ENCODE results near the gene DYNC2H1.
"Not testable (repeated sequence)": the region's sequence is repeated elsewhere in the genome, so short reads cannot be mapped to it uniquely, and the experiment has no call there.

DYNC2H1 gene

GRCh38 chr11:103358251-103358650 lies 249.0 kb downstream of the DYNC2H1 start:
- DNase-seq (ENCODE audit: low read depth in 2 of 3, low spot score in 2 of 3): no peak

- DNase-seq (ENCODE audit: low read depth in 2 of 3, low spot score in 2 of 3): no peak
Observed at GRCh38 chr11:103359216-103359615, 250.0 kb downstream of the DYNC2H1 start.

- DNase-seq (ENCODE audit: low read depth in 2 of 3, low spot score in 2 of 3): no peak
Observed at GRCh38 chr11:103364687-103365086, 255.5 kb downstream of the DYNC2H1 start.

GRCh38 chr11:103367650-103368049 lies 258.4 kb downstream of the DYNC2H1 start:
- no peak for DNase-seq (ENCODE audit: low read depth in 2 of 3, low spot score in 2 of 3)

GRCh38 chr11:103368145-103368544 lies 258.9 kb downstream of the DYNC2H1 start:
- DNase-seq (ENCODE audit: low read depth in 2 of 3, low spot score in 2 of 3): no peak

GRCh38 chr11:103370076-103370475 lies 260.9 kb downstream of the DYNC2H1 start:
- DNase-seq (ENCODE audit: low read depth in 2 of 3, low spot score in 2 of 3): no peak

- no peak for DNase-seq (ENCODE audit: low read depth in 2 of 3, low spot score in 2 of 3)
Observed at GRCh38 chr11:103372906-103373305, 263.7 kb downstream of the DYNC2H1 start.

- DNase-seq (ENCODE audit: low read depth in 2 of 3, low spot score in 2 of 3): not testable (repeated sequence)
Observed at GRCh38 chr11:103374227-103374626, 265.0 kb downstream of the DYNC2H1 start.

- DNase-seq (ENCODE audit: low read depth in 2 of 3, low spot score in 2 of 3): no peak
Observed at GRCh38 chr11:103378931-103379330, 269.7 kb downstream of the DYNC2H1 start.

- DNase-seq (ENCODE audit: low read depth in 2 of 3, low spot score in 2 of 3): no peak
Observed at GRCh38 chr11:103380031-103380430, 270.8 kb downstream of the DYNC2H1 start.

- no peak for DNase-seq (ENCODE audit: low read depth in 2 of 3, low spot score in 2 of 3)
Observed at GRCh38 chr11:103384652-103385051, 275.4 kb downstream of the DYNC2H1 start.

- no peak for DNase-seq (ENCODE audit: low read depth in 2 of 3, low spot score in 2 of 3)
Observed at GRCh38 chr11:103395612-103396011, 286.4 kb downstream of the DYNC2H1 start.

GRCh38 chr11:103396237-103396636 lies 287.0 kb downstream of the DYNC2H1 start:
- no peak for DNase-seq (ENCODE audit: low read depth in 2 of 3, low spot score in 2 of 3)

- no peak for DNase-seq (ENCODE audit: low read depth in 2 of 3, low spot score in 2 of 3)
Observed at GRCh38 chr11:103397369-103397768, 288.1 kb downstream of the DYNC2H1 start.

- no peak for DNase-seq (ENCODE audit: low read depth in 2 of 3, low spot score in 2 of 3)
Observed at GRCh38 chr11:103398829-103399228, 289.6 kb downstream of the DYNC2H1 start.

- DNase-seq (ENCODE audit: low read depth in 2 of 3, low spot score in 2 of 3): no peak
Observed at GRCh38 chr11:103406357-103406756, 297.1 kb downstream of the DYNC2H1 start.

GRCh38 chr11:103407641-103408040 lies 298.4 kb downstream of the DYNC2H1 start:
- DNase-seq (ENCODE audit: low read depth in 2 of 3, low spot score in 2 of 3): no peak

- no peak for DNase-seq (ENCODE audit: low read depth in 2 of 3, low spot score in 2 of 3)
Observed at GRCh38 chr11:103413266-103413888, 304.2 kb downstream of the DYNC2H1 start.

- no peak for DNase-seq (ENCODE audit: low read depth in 2 of 3, low spot score in 2 of 3)
Observed at GRCh38 chr11:103418014-103418413, 308.8 kb downstream of the DYNC2H1 start.

- no peak for DNase-seq (ENCODE audit: low read depth in 2 of 3, low spot score in 2 of 3)
Observed at GRCh38 chr11:103420593-103420992, 311.4 kb downstream of the DYNC2H1 start.

- no peak for DNase-seq (ENCODE audit: low read depth in 2 of 3, low spot score in 2 of 3)
Observed at GRCh38 chr11:103433386-103434072, 324.3 kb downstream of the DYNC2H1 start.

GRCh38 chr11:103434073-103434411 lies 324.8 kb downstream of the DYNC2H1 start:
- DNase-seq (ENCODE audit: low read depth in 2 of 3, low spot score in 2 of 3): no peak
